Dedifferentiated amniotic fluid mesenchymal stem cell (primary cell): ENCODE data around the gene GPC6.

Experiments
- DNase-seq: peaks from one replicate; pipeline ENCODE4 v3.0.0-alpha.2; 2016; ENCODE audit errors: extremely low spot score

GPC6 gene

DNA sequence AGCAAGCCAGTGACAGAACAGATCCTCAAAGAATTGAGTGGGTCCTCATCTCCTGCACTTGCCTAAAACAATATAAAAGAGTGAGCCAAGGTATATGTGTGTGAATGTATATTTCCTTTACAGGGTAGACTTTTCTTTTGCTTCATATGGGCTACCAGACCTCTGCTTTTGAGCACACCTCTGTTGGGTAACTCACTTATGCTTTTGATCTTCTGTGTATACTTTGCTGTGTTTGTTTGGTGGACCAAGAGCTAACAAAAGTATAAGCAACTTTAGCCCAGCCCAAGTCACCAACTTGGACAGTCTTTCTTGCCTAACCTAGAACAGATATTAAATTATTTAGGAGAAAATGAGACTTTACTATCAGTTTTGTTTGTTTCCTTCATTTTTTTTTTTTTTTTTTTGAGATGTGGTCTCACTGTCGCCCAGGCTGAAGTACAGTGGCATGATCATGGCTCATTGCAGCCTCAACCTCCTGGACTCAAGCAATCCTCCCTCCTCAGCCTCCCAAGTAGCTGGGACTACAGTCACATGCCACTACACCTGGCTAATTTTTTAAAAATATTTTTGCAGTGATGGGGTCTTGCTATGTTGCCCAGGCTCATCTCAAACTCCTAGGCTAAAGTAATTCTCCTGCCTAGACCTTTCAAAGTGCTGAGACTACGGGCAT lies 739.8 kb downstream of the GPC6 start:
- no peak for DNase-seq

DNA sequence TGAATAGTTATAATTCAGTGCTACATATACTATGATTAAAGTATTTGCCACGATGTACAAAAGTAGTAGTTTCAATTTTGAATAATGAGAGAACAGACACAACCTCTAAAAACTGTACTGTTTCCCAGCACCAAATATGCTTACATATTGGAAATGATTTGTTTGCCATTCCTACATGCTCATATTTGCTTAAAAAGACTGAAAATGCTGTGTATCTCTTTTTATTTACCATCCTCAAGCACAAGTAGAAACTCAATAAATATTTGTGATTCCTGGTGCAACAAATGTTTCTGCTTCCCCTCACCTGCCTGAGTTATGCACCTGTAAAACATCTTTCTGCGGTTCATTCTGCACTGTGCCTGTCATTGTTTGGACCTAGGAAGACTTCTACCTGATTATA lies 740.7 kb downstream of the GPC6 start:
- no peak for DNase-seq

DNA sequence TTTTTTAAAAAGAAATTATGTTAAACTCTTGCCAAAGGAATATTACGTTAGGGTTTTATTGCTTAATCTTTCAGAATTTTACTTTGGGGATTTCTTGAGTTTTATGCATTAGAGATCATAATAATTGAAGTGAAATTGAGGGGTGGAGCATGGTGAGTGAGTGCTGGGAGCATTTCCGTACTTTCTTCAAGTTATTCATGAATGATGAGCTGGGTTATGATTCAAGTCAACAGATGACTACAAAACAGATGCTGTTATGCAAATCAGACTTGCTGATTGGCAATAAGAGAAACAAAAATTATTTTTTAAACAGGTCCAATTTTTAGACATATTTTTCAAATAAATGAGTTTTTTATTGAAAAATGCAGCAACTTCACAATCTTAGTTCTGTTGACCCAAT lies 748.6 kb downstream of the GPC6 start:
- DNase-seq = no peak

DNA sequence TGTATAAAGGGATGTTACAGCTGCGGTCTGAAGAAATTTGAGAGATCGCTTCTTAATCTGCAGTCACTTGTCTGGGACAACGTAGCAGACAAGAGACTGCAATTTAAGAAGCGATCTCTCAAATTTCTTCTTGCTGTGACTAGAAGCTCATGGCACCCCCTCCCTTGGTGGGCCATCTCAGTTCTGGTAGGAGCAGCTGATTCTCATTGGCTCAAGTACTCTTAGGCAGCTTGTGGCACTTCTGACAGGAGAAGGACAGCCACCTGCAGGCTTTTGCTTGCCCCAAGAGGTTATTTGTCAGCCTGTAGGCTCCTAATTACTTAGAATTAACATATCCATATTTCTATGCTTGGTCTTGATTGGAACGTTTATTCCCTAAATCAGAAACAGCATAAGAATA lies 749.9 kb downstream of the GPC6 start:
- no peak for DNase-seq

DNA sequence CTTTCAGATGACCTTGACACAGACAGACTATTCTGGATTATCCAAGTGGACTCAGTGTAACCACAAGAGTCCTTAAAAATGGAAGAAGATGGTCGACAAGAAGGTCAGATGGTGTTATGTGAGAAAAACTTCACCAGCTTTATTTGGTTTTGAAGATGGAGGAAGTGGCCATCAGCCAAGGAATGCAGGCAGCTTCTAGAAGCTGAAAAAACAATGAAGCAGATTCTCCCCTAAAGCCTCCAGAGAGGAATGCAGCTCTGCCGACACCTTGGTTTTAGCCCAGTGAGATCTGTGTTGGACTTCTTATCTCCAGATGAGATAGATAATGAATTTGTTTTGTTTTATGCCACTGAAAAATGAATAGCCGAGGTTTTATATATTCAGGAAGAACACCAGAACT lies 751.4 kb downstream of the GPC6 start:
- DNase-seq = no peak

DNA sequence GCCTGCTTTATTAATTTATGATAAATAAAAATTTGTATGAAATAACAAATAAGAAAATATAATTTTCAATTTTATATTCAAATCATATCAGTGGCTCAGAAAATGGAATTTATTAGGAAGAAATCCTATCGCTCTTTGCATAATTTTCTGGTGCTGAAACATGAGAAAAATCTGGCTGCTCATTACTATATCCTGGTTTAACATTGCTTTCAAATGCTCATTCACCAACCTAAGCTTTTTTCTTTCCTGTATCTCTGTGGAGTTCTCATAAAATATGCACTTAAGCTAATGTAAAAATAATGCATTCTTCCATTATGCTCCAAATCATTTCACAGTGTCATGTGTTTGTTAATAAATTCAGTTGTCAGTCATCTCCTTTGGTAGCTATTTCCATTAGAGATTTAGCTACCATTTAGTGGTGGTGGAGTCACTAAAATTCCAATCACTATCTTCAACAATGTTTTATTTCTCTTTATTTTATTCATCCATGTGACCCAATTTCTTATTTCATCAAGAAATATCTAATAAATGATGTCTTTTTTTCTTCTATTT lies 754.9 kb downstream of the GPC6 start:
- DNase-seq = no peak

DNA sequence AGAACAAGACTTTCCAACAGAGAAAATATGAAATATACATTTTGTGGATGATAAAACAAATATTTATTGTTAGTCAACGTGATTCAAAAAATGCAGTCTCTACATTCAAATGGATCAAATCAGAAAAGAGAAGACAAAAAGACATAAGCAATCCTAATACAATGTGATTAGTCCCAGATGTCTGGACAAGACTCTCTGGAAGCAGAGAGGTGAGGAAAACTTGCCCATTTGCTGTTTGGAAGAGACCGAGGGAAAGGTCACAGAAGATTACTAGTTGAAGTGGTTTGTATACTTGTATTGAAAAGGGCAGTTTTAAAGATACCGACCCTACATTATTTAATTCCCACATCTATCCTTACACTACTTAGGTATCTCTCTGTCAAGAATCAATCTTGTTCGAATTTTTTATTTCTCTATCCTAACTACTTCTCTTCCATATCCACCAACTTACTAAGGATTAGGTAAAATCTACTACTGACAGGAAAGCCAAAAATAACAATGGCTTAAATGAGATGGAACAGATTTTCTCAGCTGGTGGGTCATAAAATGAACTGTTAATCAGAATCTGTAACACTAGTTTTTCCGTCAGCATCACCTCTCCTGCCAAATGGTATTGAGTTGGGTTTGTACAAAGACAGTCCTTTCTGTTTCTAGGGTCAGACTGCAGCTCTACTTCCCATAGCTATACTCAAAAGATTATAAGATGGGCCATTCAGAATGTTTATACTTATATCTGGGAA lies 755.7 kb downstream of the GPC6 start:
- no peak for DNase-seq

DNA sequence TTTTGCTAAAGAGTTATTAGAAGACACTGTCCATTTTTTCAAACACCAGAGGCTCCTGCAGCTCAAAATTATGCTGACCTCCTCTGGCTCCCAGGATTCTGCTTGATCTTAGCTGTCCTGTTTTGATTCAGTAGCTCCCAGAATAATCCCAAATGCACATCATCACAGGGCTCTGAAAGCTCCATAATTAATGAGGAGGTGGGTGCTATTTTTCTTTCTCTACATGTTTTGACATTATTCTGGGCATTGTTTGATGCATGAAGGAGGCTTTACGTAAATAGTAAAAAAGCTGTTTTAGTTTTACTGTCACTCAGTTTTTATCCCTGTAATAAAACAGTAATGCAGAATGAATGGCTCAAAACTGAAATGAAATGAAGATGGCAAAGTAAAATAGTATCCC lies 757.4 kb downstream of the GPC6 start:
- no peak for DNase-seq

DNA sequence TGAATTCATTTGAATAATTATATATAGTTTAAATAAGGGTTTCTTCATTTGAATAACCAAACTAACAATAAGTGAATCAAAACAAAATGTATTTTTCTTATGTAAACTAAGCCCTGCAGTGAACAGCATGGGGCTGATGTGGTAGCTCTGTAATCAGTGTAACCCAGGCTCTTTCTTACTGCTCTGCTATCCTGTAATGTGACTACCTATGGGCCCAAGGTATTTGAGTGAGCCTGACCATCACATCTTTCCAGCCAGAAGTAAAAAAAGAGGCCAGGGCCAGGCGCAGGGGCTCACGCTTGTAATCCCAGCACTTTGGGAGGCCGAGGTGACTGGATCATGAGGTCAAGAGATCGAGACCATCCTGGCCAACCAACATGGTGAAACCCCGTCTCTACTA lies 758.3 kb downstream of the GPC6 start:
- no peak for DNase-seq

DNA sequence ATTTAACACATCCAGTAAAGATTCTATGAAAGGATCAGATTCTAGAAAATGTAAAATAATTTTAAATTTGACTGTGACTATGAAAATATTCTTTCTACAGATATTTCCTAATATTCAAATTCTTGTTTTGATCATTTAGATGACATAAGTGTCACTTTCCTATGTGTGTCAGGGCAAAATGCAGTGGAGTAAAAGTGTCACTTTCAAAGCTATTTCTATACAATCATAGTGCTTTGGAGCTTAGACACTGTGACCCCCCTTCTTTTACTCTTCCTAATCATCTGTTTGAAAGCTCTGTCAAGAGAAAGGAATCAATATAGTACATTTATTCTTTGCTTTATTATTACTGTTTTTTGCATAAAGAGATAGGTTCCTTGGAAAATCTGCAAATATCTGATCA lies 760.9 kb downstream of the GPC6 start:
- DNase-seq = no peak

DNA sequence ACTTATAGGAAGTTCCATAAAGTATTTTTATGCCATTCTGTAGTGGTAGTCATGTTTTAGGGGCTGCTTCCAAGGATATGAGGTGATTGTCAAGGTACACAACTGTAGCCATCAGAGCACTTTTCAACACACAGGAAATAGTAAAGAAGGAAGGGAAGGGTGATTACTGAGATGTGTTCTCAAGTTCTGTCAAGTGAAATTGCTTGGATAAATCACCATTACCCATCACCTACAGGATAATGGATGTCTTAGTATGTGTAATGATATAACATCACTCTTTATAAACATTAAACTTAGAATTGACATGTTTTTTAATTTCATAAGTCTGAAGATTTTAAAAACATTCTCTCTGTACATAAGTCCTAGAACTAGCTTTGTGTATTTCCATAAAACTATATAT lies 765.0 kb downstream of the GPC6 start:
- no peak for DNase-seq

DNA sequence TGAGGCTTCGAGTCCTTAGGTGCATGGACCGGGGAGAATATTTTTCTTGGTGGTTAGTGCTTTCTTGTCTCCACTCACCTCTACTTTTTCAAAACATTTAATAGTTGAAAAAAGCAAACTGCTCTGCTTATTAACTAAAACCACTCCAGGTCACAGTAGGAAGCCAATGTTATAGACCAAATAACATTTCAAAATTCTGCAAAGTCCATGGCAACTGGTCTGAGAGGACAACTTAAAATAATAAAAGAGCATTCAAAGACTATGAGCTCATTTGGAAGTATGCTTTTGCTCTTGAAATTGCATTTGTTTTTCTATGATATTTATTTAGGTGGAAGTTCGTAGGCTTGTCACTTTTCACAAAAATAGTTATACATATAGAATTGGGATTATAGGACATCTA lies 769.9 kb downstream of the GPC6 start:
- no peak for DNase-seq

DNA sequence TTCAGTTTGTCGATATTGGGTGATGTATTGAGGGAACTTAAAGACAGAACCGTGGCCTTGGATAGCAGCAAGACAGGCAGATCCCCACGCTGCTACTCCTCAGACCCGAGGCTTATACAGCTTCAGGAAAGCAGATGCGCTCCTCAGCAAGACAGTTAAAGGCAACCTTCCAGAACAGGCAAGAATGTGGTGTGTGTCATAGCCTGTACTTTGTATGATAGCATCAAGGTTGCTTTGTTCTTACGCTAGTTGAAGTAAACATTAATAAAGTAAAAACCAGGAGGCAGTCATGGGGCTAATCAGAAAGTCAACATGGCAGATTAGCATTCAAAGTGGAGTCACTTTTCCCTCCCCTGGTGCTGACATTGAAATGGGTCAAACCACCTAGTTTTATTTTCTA lies 779.7 kb downstream of the GPC6 start:
- no peak for DNase-seq

DNA sequence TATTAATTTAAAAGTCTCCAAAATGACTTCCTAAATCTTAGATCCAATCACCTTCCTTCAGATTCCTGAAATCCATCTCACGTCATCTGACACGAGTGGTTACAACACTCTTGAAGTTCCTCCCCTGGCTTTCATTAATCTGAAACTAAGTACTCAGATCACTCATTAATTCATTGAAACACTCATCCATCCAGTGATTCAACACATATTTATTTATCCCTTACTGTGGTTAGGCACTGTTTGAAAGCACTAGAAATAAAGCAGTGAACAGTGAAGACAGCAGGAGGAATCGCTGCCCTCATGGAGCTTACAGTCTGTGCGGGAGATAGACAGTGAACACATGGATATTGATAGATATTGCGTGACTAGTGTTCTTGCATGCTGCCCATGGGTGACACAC lies 780.5 kb downstream of the GPC6 start:
- no peak for DNase-seq

DNA sequence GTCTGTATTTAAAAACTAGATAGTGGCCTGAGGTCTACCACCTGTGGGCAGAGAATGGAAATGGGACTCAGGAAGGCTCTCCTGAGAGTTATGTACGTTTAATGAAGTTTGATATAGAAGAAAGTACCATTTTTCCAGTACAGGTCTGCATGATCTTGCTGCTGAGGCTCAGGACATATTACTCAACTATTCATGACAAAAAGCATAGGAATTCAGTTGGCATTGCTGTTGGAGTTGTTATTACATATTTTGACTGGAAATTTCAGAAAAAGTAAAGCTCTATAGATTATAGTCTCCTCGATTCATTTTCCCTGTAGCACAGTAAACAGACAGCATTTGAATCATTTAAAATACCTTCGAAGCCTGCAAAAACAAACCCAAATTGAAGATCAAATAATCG lies 783.1 kb downstream of the GPC6 start:
- peak; percentile 66 for DNase-seq

DNA sequence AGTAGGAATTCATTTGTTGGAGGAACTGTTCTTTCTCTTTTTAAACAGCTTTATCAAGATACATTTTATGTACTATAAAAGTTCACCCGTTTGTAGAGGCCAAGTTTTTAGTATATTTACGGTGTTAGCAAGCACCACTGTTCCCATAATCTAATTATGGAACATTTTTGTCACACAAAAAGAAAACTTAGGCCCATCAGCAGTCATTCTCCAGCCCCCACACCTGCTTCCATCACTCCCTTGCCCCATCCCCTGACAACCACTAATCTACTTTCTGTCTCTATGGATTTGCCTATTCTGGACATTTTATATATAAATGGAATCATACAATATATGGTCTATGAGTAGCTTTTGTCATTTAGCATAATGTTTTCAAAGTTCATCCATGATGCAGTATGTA lies 787.9 kb downstream of the GPC6 start:
- no peak for DNase-seq

DNA sequence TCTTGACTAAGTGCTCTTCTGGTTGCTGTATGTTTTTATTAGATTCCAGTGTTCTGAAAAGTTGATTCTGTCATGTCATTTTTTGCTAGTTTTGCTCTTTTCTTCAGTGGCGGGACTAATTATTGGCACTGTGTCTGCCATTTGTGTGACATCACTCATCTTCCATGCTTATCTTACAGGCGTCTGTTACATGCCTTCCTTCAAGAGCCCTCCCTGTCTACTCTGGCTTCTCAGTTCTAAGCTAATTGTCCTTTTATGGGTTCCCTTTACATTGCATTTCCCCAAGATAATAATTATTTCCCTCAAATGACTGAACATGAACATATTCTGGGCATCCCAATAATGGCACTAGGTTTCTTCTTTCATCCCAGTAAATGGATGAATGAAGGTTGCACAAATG lies 793.8 kb downstream of the GPC6 start:
- no peak for DNase-seq

DNA sequence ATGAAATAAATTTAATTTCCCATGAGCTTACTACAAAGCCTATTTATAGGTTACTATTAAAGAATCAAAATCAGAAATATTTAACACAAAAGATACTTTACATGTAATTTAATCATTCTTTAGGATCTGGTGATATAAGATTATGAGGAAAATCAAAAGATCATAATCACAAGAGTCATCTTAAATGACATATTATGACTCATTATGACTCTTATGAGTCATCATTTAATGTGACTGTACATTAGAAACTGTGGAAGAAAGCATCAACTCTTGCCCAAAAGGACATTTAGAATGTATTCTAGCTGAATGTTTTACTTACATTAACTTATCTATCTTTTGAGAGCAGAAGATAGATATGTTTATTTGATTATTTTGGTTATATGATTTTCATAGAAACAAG lies 794.2 kb downstream of the GPC6 start:
- DNase-seq = no peak

DNA sequence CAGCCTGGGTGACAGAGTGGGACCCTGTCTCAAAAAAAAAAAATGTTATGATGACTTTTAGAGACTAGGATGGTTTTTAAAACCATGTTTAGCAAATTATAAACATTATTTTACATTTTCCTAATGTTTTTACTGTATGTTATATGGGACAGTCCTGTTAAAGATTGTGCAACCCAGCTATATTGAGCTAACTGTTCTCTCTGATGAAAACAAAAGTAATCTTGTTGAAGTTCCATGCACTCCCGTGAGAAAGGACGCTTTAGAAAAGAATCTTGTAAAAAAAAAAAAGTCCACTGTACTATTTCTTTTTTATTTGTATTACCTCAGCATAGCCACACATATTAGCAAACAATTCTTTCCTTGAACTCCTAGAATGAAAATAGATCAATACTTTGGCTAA lies 801.6 kb downstream of the GPC6 start:
- DNase-seq = no peak

DNA sequence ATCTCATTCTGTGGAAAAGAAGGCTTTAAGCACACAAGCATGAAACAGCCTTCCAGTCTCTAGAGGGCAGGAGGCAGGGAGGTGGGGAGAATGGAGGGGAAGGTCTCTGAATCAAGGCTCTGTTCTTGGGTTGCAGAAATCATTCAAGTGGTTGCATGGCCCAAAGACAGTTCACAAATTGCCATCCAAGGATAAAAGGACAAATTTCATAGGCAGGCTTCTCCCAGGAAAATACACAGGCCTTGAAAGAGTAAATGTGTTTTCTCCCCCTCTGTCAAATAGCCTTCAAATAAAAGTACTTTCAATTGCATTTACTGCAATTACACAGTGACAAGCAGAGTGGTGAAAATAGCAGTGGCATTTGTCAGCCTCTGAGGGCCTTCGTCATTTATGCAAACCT lies 802.0 kb downstream of the GPC6 start:
- DNase-seq = no peak

DNA sequence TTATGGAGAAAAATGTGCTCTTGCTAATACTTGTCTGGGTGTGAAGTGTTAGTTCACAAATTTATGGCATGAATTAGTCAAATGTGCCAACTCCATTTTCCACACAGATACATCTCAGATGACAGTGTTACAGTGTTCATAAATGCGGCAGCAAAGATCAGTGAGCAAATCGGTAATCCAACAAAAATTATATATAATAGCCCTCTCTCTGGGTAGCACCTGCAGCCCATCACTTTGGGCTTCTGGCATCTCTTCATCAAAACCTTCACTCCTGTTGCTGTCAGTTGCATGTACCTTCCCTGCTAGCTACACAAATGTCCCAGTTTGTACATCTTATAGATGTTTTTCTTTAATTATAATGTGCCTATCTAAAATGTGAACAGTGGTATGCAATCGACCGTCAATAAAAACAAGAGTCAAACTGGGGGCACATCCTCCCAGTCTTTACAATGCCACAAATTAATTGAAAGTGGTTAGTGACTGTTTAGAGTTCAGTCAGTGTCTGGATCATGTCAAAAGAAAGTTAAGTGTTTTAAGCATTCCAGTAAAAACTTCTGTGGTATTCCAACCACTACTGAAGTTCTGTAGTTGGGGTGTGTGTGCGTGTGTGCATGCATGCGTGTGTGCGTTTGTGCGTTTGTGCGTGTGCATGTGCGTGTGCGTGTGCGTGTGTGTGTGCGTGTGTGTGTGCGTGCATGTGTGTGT lies 804.0 kb downstream of the GPC6 start:
- no peak for DNase-seq

DNA sequence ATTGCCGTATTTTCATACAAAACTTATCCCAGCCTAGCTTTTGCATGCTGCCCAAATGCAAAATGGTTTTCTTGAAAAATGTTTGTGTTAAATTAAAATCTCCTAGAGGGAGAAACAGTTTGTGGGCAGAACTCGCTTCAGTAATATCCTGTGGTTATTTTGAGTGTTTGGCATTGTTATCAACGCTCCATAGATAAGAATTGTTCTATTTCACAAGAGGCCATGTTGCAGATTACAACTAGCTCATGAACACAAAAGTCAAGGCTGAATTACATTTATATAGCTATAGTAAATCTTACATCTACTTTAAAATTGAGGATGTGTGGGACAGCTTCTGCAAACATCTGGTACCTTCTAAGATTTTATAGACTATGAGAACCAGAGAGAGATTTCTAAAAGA lies 805.0 kb downstream of the GPC6 start:
- no peak for DNase-seq

DNA sequence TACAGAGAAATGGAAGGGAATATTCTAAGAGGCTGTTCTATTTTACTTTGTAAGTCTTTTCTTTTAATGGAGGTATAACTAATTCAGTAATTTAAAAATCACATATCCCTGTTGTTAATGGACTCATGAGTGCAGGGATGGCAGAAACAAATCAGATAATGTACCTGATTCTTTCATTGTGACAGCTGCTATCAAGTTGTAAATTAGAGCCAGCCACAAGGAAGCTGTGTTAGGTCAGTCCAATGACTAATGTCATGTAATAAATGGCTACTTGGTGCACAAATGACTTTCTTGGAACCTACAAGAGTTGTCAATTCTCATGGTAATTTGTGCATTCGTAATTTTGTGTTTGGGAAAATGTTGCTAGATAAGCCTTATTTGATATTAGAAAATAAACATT lies 806.5 kb downstream of the GPC6 start:
- no peak for DNase-seq
